GM18951 (cell line): ENCODE data around the gene CORO1C.

Experiments
- POLR2A ChIP-seq: IDR thresholded peaks from 4 replicates; pipeline ENCODE4 v1.6.1; 2011; ENCODE audit warnings: mild to moderate bottlenecking; ENCODE audit not compliant: insufficient read length, insufficient read depth; ENCODE audit errors: extremely low read depth
- in situ Hi-C: fragments of 300-500 bp; cut with MboI; formaldehyde crosslinking; loops from one replicate; pipeline ENCODE4 v1.12.0; 2022; ENCODE audit warnings: low sequenced_read_pairs, mixed read lengths, inconsistent platforms; ENCODE audit not compliant: unreplicated experiment

CORO1C gene

DNA sequence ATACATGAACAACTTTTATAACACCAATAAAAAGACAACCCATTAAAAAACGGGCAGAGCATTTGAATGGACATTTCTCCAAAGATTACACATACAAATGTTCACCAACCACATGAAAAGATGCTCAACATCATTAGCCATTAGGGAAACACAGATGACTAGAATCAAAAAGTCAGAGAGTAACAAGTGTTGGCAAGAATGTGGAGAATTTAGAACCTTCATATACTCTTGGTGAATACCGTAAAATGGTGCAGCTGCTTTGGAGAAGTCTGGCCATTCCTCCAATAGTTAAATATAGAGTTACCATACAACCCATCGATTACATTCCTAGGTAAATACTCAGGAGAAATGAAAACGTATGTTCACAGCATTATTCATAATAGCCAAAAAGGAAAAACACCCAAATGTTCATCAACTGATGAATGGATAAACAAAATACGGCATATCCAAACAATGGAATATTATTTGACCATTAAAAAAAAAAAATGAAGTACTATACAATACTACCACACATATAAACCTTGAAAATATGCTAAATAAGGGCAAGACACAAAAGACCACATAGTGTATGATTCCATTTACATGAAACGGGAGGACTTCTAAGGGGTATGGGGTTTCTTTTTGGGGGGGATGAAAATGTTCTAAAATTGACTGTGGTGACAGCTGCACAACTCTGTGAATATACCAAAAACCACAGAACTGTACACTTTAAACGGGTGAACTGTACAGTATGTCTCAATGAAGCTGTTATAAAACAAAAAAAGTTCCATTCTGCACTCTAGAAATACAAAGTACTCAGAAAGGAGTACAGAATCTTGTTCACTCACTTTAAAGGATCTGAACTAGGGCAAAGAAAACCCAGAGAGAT lies 3.2 kb downstream of the CORO1C start:
- TF ChIP-seq POLR2A: no peak
- in situ Hi-C loops: no loop called here

GRCh38 chr12:108727161-108727560 lies 4.2 kb downstream of the CORO1C start:
- TF ChIP-seq POLR2A: no peak
- in situ Hi-C loops: no loop called here

DNA sequence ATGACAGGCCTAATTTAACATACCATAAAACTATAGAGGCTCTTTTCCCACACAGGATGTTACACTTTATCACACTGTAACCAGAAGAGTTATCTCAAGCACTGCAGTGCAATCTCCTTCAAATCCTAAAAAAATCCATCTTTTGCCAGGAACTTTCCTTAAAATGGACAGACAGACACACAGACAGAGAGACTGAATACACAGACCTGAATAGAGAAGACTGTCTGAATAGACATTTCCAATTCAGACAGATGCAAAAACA lies 6.5 kb downstream of the CORO1C start:
- in situ Hi-C loops: no loop called here
- TF ChIP-seq POLR2A: no peak

GRCh38 chr12:108724054-108724889 lies 7.0 kb downstream of the CORO1C start:
- in situ Hi-C loops: no loop called here
- TF ChIP-seq POLR2A: no peak

- TF ChIP-seq POLR2A: no peak
- in situ Hi-C loops: no loop called here
Measured at GRCh38 chr12:108722992-108723766, 8.1 kb downstream of the CORO1C start.

- no peak for TF ChIP-seq POLR2A
- in situ Hi-C loops: no loop called here
Measured at GRCh38 chr12:108722463-108722862, 8.9 kb downstream of the CORO1C start.

- in situ Hi-C loops: no loop called here
- TF ChIP-seq POLR2A: no peak
Measured at GRCh38 chr12:108721824-108722223, 9.5 kb downstream of the CORO1C start.

GRCh38 chr12:108720757-108721514 lies 10.4 kb downstream of the CORO1C start:
- TF ChIP-seq POLR2A: no peak
- in situ Hi-C loops: no loop called here

DNA sequence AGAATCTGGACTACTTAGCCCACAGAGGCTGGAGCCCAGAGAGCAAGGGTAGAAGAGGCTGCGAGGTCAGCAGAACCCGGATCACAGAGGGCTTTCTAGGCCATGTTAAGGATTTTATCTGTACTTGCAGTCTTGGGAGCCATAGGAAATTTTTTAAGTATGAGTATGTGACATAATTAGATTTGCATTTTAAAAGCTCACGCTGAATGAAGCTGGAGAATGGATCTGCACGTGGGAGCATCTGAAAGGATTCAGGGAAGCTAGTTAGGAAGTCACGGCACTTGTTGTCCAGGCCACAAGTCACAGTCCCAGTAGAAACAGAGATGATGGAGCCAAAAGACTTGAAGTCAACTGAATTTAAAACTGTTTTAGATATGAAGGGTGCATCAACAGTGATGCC lies 14.1 kb downstream of the CORO1C start:
- in situ Hi-C loops: no loop called here
- no peak for TF ChIP-seq POLR2A

GRCh38 chr12:108714866-108715265 lies 16.5 kb downstream of the CORO1C start:
- in situ Hi-C loops: no loop called here
- TF ChIP-seq POLR2A: no peak

DNA sequence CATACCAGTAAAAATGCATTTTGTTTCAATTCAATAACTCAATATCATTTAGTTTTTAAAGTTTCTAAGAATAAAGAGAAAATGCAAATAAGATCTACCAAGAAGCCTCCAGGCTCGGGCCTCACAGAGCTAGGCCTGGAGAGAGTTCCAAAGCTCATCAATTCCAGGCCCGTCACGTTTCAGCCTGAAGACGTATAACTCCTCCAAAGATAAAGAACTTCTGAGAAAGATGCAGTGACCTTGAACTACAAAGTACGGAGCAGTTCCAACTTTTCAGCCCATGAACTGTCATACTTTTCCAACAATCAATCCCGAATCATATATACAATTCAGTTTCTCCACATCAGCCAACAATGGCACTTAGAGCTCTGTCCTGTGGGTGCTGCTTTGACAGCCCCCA lies 17.8 kb downstream of the CORO1C start:
- in situ Hi-C loops: no loop called here
- TF ChIP-seq POLR2A: no peak

- in situ Hi-C loops: no loop called here
- no peak for TF ChIP-seq POLR2A
Measured at GRCh38 chr12:108712925-108713203, 18.5 kb downstream of the CORO1C start.
